Lung (tissue), 12 donors: ENCODE results near the gene ODF4. TPM values are rescaled to one million over a fixed set of nuclear protein-coding genes. Genes with fewer than 3 reads are reported as not detected.
"Not testable (repeated sequence)": the region's sequence is repeated elsewhere in the genome, so short reads cannot be mapped to it uniquely, and the experiment has no call there.

Source experiments
- ATAC-seq: fragments of 200-7000 bp; cut with Tn5 transposase; one replicate; pipeline ENCODE4 v1.9.1; 2020; ENCODE audit warnings: moderate number of reproducible peaks; ENCODE audit not compliant: insufficient read depth, low FRiP score
- DNase-seq, 3 donors: peaks; one replicate each; pipeline ENCODE4 v3.0.0-alpha.2; 2013 to 2017
- H3K27ac ChIP-seq, 2 donors: one replicate each; pipeline ENCODE4 v1.5.1; 2013; ENCODE audit warnings: mild to moderate bottlenecking in 2 of 2, moderate library complexity in 2 of 2, control low read depth in 1 of 2, inconsistent platforms in 1 of 2, low read depth in 1 of 2, low read length in 1 of 2
- H3K27me3 ChIP-seq, 3 donors: one replicate each; pipeline ENCODE4 v1.5.1; 2013; ENCODE audit warnings: low read length in 2 of 3; ENCODE audit not compliant: control insufficient read depth in 3 of 3, insufficient read depth in 3 of 3
- H3K36me3 ChIP-seq, 4 donors: one replicate each; pipeline ENCODE4 v1.5.1; 2013; ENCODE audit warnings: low read length in 4 of 4, mild to moderate bottlenecking in 1 of 4, moderate library complexity in 1 of 4; ENCODE audit not compliant: control insufficient read depth in 4 of 4, insufficient read depth in 4 of 4
- H3K4me1 ChIP-seq, 5 donors: one replicate each; pipeline ENCODE4 v1.5.1; 2013; ENCODE audit warnings: low read length in 5 of 5, mild to moderate bottlenecking in 2 of 5, moderate library complexity in 1 of 5; ENCODE audit not compliant: control insufficient read depth in 5 of 5, insufficient read depth in 5 of 5
- H3K4me3 ChIP-seq: one replicate; pipeline ENCODE4 v1.5.1; 2013; ENCODE audit warnings: mild to moderate bottlenecking, control low read depth, moderate library complexity
- H3K9ac ChIP-seq, 2 donors: one replicate each; pipeline ENCODE4 v1.5.1; 2013; ENCODE audit warnings: low read length in 2 of 2, control low read depth in 1 of 2; ENCODE audit not compliant: insufficient read depth in 1 of 2
- H3K9me3 ChIP-seq, 4 donors: one replicate each; pipeline ENCODE4 v1.5.1; 2013; ENCODE audit warnings: low read length in 3 of 4, mild to moderate bottlenecking in 1 of 4, moderate library complexity in 1 of 4; ENCODE audit not compliant: control insufficient read depth in 4 of 4, insufficient read depth in 3 of 4
- WGBS, 2 donors: extraction: QIAGEN DNeasy Blood & Tissue Kit; methylation state at CpG; one replicate each; pipeline ENCODE4 v1.1.7; 2013; 5-methylcytosine and 5-hydroxymethylcytosine counted together
- polyA plus RNA-seq, 2 donors: library from polyadenylated mRNA; stranded (reverse); fragments of 200-250 nt; gene quantifications; one replicate each; pipeline ENCODE4 v1.2.1, GENCODE V29; 2013
- total RNA-seq, 2 donors: library from RNA; depleted of rRNA in 1 of 2; stranded (reverse); fragments of >200 nt in 1 of 2; gene quantifications; one replicate each; pipeline ENCODE4 v1.2.1, GENCODE V29; 2014 to 2021
- TF ChIP-seq, protein P1 (sequence below): IDR thresholded peaks from 2 replicates; pipeline ENCODE4 v1.5.1; 2012; ENCODE audit warnings: mild to moderate bottlenecking; ENCODE audit errors: control extremely low read depth, extremely low read depth
- donor health status: control.
- donor health status: control.
- donor health status: Bipolar disorder and iron deficiency.
- donor health status: healthy.
- donor health status: DM: yes; HTN: yes; CAD: no.

Gene ODF4
- total and polyA plus RNA-seq, 4 donors: not detected

DNA sequence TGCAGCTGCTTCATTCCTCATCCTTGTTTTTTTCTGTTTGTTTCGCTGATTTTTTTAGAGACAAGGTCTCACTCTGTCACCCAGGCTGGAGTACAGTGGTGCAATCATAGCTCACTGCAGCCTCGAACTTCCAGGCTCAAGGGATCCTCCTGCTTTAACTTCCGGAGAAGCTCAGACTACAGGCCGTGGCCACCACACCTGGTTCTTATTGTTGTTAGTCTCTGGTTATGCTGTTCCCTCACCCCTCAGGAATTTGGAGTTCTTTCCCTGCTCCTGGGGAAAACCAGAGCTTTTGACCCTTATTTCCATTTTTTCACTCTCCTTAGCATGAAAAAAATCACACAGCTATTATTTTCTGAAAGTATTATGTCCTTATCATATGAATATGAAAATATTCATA, 1.8 kb downstream of the ODF4 start:
- Histone ChIP-seq H3K9me3 (no peaks in the 10 kb centered on the region), H3K27ac (no peak overlapping the region), H3K4me3 (no peak overlapping the region), H3K36me3 (no peaks in the 10 kb centered on the region), H3K4me1 (peaks cover 0 to 9% (median 0%) of the 10 kb centered on the region in 5 donors), H3K9ac (no peak overlapping the region), H3K27me3 (peaks cover 0 to 6% (median 0%) of the 10 kb centered on the region in 3 donors)
- ATAC-seq: no peak
- TF ChIP-seq, protein P1, sequence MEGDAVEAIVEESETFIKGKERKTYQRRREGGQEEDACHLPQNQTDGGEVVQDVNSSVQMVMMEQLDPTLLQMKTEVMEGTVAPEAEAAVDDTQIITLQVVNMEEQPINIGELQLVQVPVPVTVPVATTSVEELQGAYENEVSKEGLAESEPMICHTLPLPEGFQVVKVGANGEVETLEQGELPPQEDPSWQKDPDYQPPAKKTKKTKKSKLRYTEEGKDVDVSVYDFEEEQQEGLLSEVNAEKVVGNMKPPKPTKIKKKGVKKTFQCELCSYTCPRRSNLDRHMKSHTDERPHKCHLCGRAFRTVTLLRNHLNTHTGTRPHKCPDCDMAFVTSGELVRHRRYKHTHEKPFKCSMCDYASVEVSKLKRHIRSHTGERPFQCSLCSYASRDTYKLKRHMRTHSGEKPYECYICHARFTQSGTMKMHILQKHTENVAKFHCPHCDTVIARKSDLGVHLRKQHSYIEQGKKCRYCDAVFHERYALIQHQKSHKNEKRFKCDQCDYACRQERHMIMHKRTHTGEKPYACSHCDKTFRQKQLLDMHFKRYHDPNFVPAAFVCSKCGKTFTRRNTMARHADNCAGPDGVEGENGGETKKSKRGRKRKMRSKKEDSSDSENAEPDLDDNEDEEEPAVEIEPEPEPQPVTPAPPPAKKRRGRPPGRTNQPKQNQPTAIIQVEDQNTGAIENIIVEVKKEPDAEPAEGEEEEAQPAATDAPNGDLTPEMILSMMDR: no peak
- DNase-seq: no peak
- WGBS, 2 donors: 79 to 87% methylated on average over 4 of the region's 4 CpGs

DNA sequence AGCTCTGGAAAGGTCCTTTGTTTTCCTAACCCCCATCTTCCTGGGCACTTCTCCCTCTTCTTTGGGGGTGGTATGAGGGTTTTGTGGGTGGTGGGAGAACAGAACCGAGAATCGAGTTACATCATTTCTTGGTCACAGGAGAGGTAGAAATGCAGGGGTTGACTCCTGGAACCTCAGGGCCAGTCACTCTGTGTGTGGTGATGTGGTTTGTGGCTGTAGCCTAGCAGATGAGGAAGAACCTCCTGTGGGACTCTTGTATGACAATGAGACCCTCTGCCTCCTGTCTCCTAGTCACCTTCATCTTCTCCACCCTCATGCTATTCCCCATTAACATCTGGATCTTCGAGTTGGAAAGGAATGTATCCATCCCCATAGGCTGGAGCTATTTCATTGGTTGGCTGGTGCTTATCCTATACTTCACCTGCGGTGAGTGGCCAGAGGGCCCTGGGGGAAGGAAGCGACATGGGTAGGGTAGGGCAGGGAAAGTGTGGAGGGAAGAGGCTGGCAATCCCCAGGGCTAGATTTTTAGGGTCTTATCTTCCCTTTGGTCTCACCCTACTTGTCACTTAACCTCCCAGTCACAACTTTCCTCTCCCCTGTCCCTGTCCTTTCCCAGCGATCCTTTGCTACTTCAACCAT, 5.5 kb downstream of the ODF4 start:
- TF ChIP-seq, protein P1: no peak
- H3K27me3 ChIP-seq: peaks cover 0 to 6% (median 0%) of the 10 kb centered on the region in 3 donors

DNA sequence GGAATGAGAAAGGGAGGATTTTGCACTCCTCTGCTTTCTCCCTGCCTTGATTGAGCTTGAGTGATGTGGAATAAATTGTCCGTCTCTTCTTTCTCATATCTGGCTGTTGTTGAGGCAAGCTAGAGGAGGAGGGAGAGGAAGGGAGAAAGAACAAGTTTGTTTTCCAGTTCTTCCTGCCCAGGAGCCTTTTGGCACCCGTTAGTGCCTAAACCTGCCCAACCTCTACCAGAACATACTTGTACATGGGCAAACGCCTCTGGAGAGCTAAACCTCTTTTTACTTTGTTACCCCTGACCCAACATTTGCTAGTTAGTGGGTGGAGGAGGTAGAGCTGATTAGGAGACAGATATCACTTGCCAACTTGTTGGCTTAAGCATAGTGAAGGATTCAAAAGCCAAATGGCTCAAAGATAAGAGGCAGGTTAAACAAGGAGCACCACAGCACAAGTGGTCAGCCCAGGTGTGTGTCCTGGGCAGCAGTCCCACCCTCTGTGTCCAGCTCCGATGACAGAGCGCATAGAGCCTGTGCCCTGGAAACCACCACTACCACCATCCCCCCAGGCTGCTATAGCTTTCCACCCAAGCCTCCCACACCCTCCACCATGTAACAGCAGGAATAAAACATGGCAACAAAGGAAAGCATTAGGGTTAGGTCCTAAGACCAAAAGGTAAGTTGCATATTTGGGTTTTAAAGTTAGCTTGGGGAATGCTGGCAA, 6.5 kb downstream of the ODF4 start:
- DNase-seq: no peak
- Histone ChIP-seq H3K9ac (no peak overlapping the region), H3K27ac (no peak overlapping the region), H3K4me3 (no peak overlapping the region), H3K9me3 (no peaks in the 10 kb centered on the region), H3K36me3 (no peaks in the 10 kb centered on the region), H3K27me3 (peaks cover 0 to 6% (median 0%) of the 10 kb centered on the region in 3 donors), H3K4me1 (peaks cover 0 to 9% (median 0%) of the 10 kb centered on the region in 5 donors)
- no peak for ATAC-seq
- 53 to 75% methylated on average over 5 of the region's 5 CpGs for WGBS, 2 donors
- TF ChIP-seq, protein P1: no peak

More for the DNA sequence above, 5.5 kb downstream of the ODF4 start:
- no peak overlapping the region for H3K9ac ChIP-seq
- DNase-seq: no peak
- 61 to 68% methylated on average over 6 of the region's 6 CpGs for WGBS, 2 donors
- H3K4me1 ChIP-seq: peaks cover 0 to 9% (median 0%) of the 10 kb centered on the region in 5 donors
- no peak overlapping the region for H3K27ac ChIP-seq
- no peak for ATAC-seq
- no peak overlapping the region for H3K4me3 ChIP-seq
- no peaks in the 10 kb centered on the region for H3K9me3 ChIP-seq
- no peaks in the 10 kb centered on the region for H3K36me3 ChIP-seq

DNA sequence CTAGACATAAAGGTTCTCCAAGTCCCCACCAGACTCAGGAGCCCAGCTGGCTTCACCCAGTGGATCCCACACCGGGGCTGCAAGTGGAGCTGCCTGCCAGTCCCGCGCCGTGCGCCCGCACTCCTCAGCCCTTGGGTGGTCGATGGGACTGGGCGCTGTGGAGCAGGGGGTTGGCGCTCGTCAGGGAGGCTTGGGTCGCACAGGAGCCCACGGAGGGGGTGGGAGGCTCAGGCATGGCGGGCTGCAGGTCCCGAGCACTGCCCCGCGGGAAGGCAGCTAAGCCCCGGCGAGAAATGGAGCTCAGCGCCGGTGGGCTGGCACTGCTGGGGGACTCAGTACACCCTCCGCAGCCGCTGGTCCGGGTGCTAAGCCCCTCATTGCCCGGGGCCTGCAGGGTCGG, 7.4 kb downstream of the ODF4 start:
- ATAC-seq, H3K36me3 ChIP-seq, H3K4me3 ChIP-seq, H3K9me3 ChIP-seq, H3K4me1 ChIP-seq, H3K27me3 ChIP-seq, H3K9ac ChIP-seq, DNase-seq, H3K27ac ChIP-seq: not testable (repeated sequence)
- 60 to 65% methylated on average over 12 to 25 of the region's 25 CpGs for WGBS, 2 donors
